HG02642 (cell line): Measurements from ENCODE around the gene TRIM46.

Experiments
- ATAC-seq: cut with Tn5 transposase; IDR thresholded peaks from one replicate; pipeline ENCODE4 v1.9.1; 2021; ENCODE audit warnings: mild to moderate bottlenecking; ENCODE audit not compliant: unreplicated experiment, poor library complexity

Gene TRIM46

GRCh38 chr1:155171836-155172731, 1.6 kb upstream of the TRIM46 start:
- ATAC-seq = no peak

GRCh38 chr1:155172732-155173477, 744 bp upstream of the TRIM46 start, which contains the start of gene KRTCAP2:
Gene KRTCAP2 (minus strand): TSS chr1:155173304. CDS start chr1:155173224, 80 bp downstream.
- ATAC-seq = peak; percentile 72

- no peak for ATAC-seq
Measured at GRCh38 chr1:155174324-155175280, 953 bp downstream of the TRIM46 start.

GRCh38 chr1:155175281-155175926, 1.8 kb downstream of the TRIM46 start:
- no peak for ATAC-seq

- ATAC-seq = no peak
Measured at GRCh38 chr1:155175927-155176371, 2.3 kb downstream of the TRIM46 start.

GRCh38 chr1:155176544-155177071, 3.0 kb downstream of the TRIM46 start:
- ATAC-seq = no peak

- ATAC-seq = no peak
Measured at GRCh38 chr1:155177192-155177917, 3.7 kb downstream of the TRIM46 start.

- ATAC-seq = no peak
Measured at GRCh38 chr1:155177918-155178281, 4.3 kb downstream of the TRIM46 start.

- ATAC-seq = no peak
Measured at GRCh38 chr1:155178441-155179111, 4.9 kb downstream of the TRIM46 start.

GRCh38 chr1:155179112-155180031, 5.7 kb downstream of the TRIM46 start:
- no peak for ATAC-seq

GRCh38 chr1:155181371-155182051, 7.9 kb downstream of the TRIM46 start:
- ATAC-seq = no peak

- ATAC-seq = no peak
Measured at GRCh38 chr1:155182052-155182550, 8.5 kb downstream of the TRIM46 start.

- ATAC-seq = no peak
Measured at GRCh38 chr1:155183775-155184221, 10.1 kb downstream of the TRIM46 start.

GRCh38 chr1:155184351-155184811, 10.7 kb downstream of the TRIM46 start:
- no peak for ATAC-seq

GRCh38 chr1:155184835-155185782, 11.5 kb downstream of the TRIM46 start:
- ATAC-seq = peak; percentile 69
